Vagina (tissue), 2 donors: ENCODE results near the gene PDE4DIP.
"Not testable (repeated sequence)": the region's sequence is repeated elsewhere in the genome, so short reads cannot be mapped to it uniquely, and the experiment has no call there.

Experiments
- CTCF ChIP-seq, 3 experiments: fragments of 450-650 bp in 2 of 3; fragments of 200-600 bp in 1 of 3; sonication (generic) in 1 of 3; IDR thresholded peaks; one replicate each; pipeline ENCODE4 v1.5.1; 2017 to 2019; ENCODE audit warnings: antibody characterized with exemption in 3 of 3, mild to moderate bottlenecking in 2 of 3, moderate library complexity in 2 of 3
- POLR2A ChIP-seq, 2 donors: fragments of 450-650 bp; IDR thresholded peaks; one replicate each; pipeline ENCODE4 v1.6.1; 2017; ENCODE audit warnings: antibody characterized with exemption in 2 of 2, mild to moderate bottlenecking in 2 of 2, moderate library complexity in 2 of 2

DNA sequence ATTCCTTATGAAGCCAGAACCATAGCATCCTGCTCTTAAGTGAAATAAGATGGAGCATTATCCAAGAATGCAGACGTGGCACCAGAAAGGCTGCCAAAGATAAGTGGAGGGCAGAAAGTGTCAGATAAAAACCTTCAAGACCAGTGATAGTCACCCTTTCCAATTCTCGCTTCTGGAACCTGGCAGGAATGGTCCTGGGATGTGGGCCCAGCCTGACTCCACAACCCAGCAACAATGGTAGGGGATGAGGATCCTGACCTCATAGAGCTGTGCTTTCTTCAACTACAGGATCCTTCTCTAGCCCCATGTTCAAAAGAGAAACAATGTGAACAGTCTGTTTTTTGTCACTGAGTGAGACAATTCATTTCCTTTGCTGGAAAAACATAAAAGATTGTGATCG is 145.2 kb downstream of the PDE4DIP start:
- not testable (repeated sequence) for TF ChIP-seq POLR2A, CTCF (IDR thresholded peaks at IDR 0.05)
